GM18505 (cell line): Measurements from ENCODE around the gene ZBTB5.
"Not testable (repeated sequence)": the region's sequence is repeated elsewhere in the genome, so short reads cannot be mapped to it uniquely, and the experiment has no call there.

Experiments
- ATAC-seq: cut with Tn5 transposase; IDR thresholded peaks from one replicate; pipeline ENCODE4 v1.9.1; 2021; ENCODE audit not compliant: unreplicated experiment
- POLR2A ChIP-seq: IDR thresholded peaks from 4 replicates; pipeline ENCODE4 v1.6.1; 2011; ENCODE audit warnings: borderline replicate concordance; ENCODE audit not compliant: insufficient read depth, insufficient read length; ENCODE audit errors: extremely low read depth

Gene ZBTB5

GRCh38 chr9:37433867-37434371 lies 31.3 kb downstream of the ZBTB5 start:
- ATAC-seq, result no peak
- TF ChIP-seq POLR2A, result no peak

GRCh38 chr9:37432020-37432419 lies 33.2 kb downstream of the ZBTB5 start:
- no peak for ATAC-seq
- no peak for TF ChIP-seq POLR2A

GRCh38 chr9:37430841-37431597 lies 34.2 kb downstream of the ZBTB5 start:
- TF ChIP-seq POLR2A, result no peak

GRCh38 chr9:37429441-37430285 lies 35.6 kb downstream of the ZBTB5 start:
- ATAC-seq, result no peak
- TF ChIP-seq POLR2A, result no peak

More at GRCh38 chr9:37430841-37431597, 34.2 kb downstream of the ZBTB5 start:
- ATAC-seq, result no peak

GRCh38 chr9:37428345-37428744 lies 36.9 kb downstream of the ZBTB5 start:
- no peak for ATAC-seq
- TF ChIP-seq POLR2A, result no peak

GRCh38 chr9:37426846-37427245 lies 38.4 kb downstream of the ZBTB5 start:
- TF ChIP-seq POLR2A, result no peak
- no peak for ATAC-seq

GRCh38 chr9:37426431-37426830 lies 38.8 kb downstream of the ZBTB5 start:
- ATAC-seq, result not testable (repeated sequence)

GRCh38 chr9:37425298-37425752 lies 39.9 kb downstream of the ZBTB5 start:
- no peak for ATAC-seq
- TF ChIP-seq POLR2A, result no peak

GRCh38 chr9:37424686-37425297 lies 40.5 kb downstream of the ZBTB5 start:
- no peak for ATAC-seq
- TF ChIP-seq POLR2A, result no peak

GRCh38 chr9:37424204-37424685 lies 41.0 kb downstream of the ZBTB5 start:
- no peak for TF ChIP-seq POLR2A
- ATAC-seq, result no peak

GRCh38 chr9:37423508-37423907 lies 41.7 kb downstream of the ZBTB5 start:
- no peak for ATAC-seq
- TF ChIP-seq POLR2A, result no peak

- peak; percentile 78 for TF ChIP-seq POLR2A
- peak; percentile 95 for ATAC-seq
Observed at GRCh38 chr9:37422289-37423104, 42.8 kb downstream of the ZBTB5 start, which contains the start of gene GRHPR. Gene GRHPR, plus strand, starts transcription at chr9:37422696. Its CDS starts 55 bp downstream, at chr9:37422751.
